AG10803 (cell line): ENCODE measurements around the gene KRTAP4-8.
A peak's percentile ranks its signal among the peaks of the same experiment; 100 is the strongest.

ENCODE experiments used
- DNase-seq: peaks from one replicate; pipeline ENCODE4 v3.0.0; 2010; ENCODE audit warnings: low read depth
- H3K4me3 ChIP-seq: 2 replicates; pipeline ENCODE4 v1.5.1; 2011; ENCODE audit warnings: mild to moderate bottlenecking, low read length, control low read depth
- TF ChIP-seq, protein P1 (sequence below): conservative IDR thresholded peaks from 2 replicates; pipeline ENCODE4 v1.5.1; 2011; ENCODE audit warnings: mild to moderate bottlenecking, low read length, control low read depth, inconsistent platforms

Gene KRTAP4-8

DNA sequence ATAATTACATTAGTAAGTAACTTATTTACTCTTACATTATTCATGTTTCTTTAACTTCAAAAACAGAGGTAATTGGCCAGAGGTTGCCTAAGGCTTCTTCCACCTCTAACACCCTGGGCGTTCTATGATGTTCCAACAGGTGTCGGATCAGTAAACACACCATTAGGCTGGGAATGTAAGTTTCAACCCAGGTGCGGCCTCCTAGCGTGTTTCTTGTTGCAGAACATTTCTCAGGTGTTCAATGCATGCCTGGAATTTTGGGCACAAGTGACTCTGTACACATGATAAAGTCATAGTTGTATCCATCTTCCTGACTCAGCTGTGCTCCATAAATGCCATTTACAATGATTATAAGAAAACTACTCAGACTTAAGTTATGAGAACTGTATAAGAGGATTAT lies 43.9 kb downstream of the KRTAP4-8 start:
- TF ChIP-seq, protein P1, sequence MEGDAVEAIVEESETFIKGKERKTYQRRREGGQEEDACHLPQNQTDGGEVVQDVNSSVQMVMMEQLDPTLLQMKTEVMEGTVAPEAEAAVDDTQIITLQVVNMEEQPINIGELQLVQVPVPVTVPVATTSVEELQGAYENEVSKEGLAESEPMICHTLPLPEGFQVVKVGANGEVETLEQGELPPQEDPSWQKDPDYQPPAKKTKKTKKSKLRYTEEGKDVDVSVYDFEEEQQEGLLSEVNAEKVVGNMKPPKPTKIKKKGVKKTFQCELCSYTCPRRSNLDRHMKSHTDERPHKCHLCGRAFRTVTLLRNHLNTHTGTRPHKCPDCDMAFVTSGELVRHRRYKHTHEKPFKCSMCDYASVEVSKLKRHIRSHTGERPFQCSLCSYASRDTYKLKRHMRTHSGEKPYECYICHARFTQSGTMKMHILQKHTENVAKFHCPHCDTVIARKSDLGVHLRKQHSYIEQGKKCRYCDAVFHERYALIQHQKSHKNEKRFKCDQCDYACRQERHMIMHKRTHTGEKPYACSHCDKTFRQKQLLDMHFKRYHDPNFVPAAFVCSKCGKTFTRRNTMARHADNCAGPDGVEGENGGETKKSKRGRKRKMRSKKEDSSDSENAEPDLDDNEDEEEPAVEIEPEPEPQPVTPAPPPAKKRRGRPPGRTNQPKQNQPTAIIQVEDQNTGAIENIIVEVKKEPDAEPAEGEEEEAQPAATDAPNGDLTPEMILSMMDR = no peak
- no peak overlapping the region for H3K4me3 ChIP-seq

DNA sequence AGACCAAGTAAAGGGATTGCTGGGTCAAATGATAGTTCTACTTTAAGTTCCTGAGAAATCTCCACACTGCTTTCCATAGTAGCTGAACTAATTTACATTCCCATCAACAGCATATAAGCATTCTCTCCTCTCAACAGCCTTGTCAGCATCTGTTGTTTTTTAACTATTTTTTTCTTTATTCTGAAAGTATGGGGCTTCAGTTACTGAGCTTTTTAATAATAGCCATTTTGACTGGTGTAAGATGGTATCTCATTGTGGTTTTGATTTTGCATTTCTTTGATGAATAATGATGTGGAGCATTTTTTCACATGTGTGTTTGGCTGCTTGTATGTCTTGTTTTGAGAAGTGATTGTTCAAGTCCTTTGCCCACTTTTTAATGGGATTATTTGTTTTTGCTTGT lies 45.4 kb downstream of the KRTAP4-8 start:
- TF ChIP-seq, protein P1 = no peak
- no peak overlapping the region for H3K4me3 ChIP-seq
- peak; percentile 87 for DNase-seq

More for the DNA sequence above, 43.9 kb downstream of the KRTAP4-8 start:
- no peak for DNase-seq

DNA sequence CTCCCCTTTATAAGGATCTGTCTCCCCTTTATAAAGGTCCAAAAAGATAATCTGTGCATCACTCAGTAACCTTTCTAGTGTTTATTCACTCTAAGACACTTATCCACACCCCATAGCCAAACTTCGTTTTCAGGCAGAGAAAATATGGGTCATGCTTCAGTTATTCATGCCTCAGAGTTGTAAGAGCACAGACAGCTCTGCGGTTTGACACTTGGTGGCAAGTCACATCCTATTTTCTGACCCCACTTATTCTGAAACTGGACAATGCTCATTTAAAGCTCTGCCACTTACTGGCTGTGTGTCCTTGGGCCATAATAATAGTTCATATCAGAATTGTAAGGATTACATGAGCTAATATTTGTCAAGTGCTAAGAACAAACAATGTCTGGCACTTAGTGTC lies 48.8 kb downstream of the KRTAP4-8 start:
- peak; percentile 85 for DNase-seq
- H3K4me3 ChIP-seq = no peak overlapping the region
- TF ChIP-seq, protein P1 = no peak

DNA sequence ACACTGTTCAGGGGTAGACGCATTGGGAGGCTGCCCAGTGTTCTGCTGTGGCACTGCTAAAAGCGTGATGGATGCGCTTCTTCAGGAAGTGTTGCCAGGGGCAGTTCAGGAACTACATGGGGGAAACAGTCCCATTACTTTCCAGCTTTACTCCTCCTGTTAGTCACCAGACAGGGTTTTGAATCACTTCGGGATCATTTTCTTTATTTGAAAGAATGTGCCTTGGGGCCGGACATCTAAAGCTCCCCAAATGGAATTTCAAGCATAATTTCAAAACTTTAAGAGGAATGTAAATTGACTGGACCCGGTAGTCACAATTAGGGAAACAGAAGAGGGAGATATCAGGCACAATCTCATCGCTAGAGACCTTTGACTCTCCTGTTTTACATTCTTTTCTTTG lies 49.5 kb downstream of the KRTAP4-8 start:
- H3K4me3 ChIP-seq = no peak overlapping the region
- TF ChIP-seq, protein P1 = no peak
- peak; percentile 80 for DNase-seq
